Fibroblast of villous mesenchyme (primary cell): ENCODE measurements around the gene UMODL1. TPM values are rescaled to one million over a fixed set of nuclear protein-coding genes. Genes with fewer than 3 reads are reported as not detected.

Experiments
- DNase-seq: peaks from one replicate; pipeline ENCODE4 v3.0.0-alpha.2; 2010; ENCODE audit warnings: low read depth
- H3K4me3 ChIP-seq: 2 replicates; pipeline ENCODE4 v1.5.1; 2011; ENCODE audit warnings: low read depth, mild to moderate bottlenecking, low read length
- CTCF ChIP-seq: IDR thresholded peaks from 2 replicates; pipeline ENCODE4 v1.5.1; 2012; ENCODE audit warnings: low read depth, mild to moderate bottlenecking, low read length; ENCODE audit not compliant: insufficient read depth
- total RNA-seq: library from RNA; depleted of rRNA; stranded (reverse); fragments of >200 nt; gene quantifications from 2 replicates; pipeline ENCODE4 v1.2.3, GENCODE V29; 2012

UMODL1 gene
- total RNA-seq, 1 donor = not detected

DNA sequence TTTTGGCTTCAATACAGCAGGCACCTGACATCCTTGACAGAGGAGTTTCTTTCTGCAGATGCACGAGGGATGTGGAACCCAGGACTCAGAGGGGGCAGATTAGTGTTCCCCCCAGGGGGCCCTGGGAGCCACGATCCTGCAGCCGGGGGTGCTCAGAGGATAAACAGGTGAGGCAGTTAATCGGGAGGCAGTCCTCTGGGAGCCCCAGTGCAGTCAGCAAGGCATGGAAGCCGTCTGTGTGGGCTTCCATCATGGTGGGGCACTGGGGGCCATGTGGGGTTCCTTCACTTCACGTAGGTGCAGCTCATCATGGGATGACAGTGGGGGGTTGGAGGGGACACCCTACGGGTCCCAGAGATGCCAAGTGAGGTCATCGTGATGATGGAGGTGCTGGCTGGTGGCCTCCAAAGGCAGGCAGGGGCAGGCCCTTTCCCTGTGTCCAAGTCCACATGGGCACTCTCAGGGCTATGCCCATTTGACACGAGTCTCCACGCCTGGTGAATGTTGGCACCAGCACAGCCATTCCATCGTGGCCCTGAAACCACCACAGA lies 88.5 kb downstream of the UMODL1 start:
- DNase-seq = no peak
- no peak overlapping the region for H3K4me3 ChIP-seq
- TF ChIP-seq CTCF = no peak

DNA sequence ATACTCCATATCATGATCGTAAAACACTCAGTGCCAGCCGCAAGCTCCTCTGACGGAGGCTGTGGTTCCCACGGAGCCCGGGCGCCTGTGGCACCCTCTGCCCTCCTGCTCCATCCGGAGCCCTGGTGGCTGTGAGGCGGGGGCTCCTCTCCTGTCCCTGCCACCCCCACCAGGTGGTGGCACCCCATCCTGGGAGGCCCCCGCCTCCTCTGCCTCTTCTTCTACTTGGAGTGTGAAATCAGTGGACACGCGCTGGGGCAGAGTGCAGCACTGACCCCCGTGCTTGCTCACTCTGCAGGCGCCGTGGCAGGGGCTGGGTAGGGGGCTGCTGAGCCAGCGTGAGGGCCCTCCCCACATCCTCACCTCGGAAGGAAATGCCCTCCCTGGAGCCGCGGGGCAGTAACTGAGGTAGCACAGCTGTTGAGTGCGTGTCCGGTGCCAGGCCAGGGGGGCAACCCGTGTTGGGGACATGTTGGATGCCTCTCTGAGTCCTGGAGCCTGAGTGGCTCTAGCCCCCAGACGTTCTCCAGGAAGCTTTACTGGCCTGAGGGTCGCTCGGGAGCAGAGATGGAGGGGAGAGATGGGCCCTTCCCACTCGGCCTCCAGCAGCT lies 89.1 kb downstream of the UMODL1 start:
- TF ChIP-seq CTCF = no peak
- H3K4me3 ChIP-seq = no peak overlapping the region
- DNase-seq = no peak

DNA sequence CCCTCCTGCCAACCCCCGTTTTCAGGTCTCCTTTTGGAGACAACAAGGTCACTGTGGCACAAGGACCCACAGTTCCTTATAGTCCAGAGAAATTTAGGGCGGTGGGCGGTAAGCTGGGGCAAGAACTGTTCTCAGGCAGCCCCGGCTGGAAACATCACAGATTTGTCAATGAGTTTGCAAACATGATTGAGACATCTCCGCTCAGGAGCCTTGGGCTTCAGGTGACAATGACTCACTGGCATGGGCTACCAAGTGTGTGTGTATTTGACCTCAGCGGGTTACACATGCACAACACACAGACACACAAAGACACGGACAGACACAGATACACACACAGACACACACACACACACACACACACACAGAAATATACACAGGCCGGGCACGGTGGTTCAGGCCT lies 89.6 kb downstream of the UMODL1 start:
- DNase-seq = no peak
- TF ChIP-seq CTCF = no peak
- H3K4me3 ChIP-seq = no peak overlapping the region

DNA sequence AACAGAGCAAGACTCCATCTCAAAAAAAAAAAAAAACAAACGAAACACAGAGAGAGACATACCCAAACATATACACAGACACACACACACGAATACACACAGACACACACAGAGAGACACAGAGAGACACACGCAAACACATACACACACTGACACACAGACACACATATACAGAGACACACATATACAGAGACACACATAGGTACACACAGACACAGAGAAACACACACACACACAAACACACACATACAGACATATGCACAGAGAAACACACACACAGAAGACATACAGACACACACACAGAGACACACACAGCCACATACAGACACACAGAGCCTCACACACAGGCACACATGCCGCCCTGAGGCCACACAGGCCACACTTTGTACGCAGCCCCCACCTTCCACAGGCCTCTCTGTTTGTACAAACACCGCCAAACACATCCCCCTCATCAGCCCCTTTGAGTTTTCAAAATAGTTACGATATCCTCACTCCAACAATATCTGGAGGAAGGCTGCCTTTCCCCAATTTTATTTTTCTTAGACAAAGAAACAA lies 90.4 kb downstream of the UMODL1 start:
- no peak for TF ChIP-seq CTCF
- no peak overlapping the region for H3K4me3 ChIP-seq
- DNase-seq = no peak

- H3K4me3 ChIP-seq = no peak overlapping the region
- no peak for DNase-seq
Observed at GRCh38 chr21:42161956-42162681, 91.0 kb downstream of the UMODL1 start.

DNA sequence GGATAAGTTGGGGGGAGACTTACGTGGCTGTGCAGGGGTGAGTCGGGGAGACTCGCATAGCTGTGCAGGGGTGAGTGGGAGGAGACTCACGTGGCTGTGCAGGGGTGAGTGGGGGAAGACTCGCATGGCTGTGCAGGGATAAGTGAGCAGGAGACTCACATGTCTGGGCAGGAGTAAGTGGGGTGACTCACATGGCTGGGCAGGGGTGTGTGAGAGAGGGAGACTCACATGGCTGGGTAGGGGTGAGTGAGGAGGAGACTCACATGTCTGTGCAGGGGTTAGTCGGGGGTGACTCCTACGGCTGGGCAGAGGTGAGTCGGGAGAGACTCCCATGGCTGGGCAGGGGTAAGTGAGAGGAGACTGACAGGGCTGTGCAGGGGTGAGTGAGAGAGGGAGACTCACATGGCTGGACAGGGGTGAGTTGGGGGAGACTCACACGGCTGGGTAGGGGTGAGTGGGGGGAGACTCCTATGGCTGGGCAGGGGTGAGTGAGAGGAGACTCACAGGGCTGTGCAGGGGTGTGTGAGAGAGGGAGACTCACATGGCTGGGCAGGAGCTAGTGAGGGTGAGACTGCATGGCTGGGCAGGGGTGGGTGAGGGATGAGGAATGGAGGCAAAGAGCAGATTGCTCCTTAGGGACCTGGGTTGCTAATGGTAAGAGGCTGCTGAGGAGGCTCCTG lies 91.9 kb downstream of the UMODL1 start:
- DNase-seq = no peak
- TF ChIP-seq CTCF = no peak
- H3K4me3 ChIP-seq = no peak overlapping the region

More at GRCh38 chr21:42161956-42162681, 91.0 kb downstream of the UMODL1 start:
- no peak for TF ChIP-seq CTCF
